ENCODE results near the gene DENND1A.

The DENND1A gene

DNA sequence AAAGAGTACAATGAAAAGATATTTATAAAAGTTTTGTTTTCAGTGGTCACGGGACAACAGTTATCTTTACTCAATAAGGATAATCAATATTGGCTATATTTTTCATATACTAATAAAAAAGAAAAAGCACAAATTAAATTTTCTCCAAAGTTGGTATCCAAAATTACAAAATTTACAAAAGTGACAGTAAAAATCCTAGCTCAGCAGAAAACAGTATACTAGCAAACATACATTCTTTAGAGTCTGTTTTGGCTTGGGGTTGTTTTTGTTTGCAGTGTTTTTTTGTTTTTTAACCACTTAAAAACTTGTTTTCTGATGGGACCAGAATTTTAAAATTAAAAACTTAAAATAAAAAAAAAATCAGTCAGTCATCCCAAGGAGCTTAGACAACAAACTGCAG is 183.2 kb downstream of the DENND1A start:
- intact Hi-C loops (cut with DNase I; ENCODE audit: low total_unique reads), result no loop called here
- TF ChIP-seq, protein P1, sequence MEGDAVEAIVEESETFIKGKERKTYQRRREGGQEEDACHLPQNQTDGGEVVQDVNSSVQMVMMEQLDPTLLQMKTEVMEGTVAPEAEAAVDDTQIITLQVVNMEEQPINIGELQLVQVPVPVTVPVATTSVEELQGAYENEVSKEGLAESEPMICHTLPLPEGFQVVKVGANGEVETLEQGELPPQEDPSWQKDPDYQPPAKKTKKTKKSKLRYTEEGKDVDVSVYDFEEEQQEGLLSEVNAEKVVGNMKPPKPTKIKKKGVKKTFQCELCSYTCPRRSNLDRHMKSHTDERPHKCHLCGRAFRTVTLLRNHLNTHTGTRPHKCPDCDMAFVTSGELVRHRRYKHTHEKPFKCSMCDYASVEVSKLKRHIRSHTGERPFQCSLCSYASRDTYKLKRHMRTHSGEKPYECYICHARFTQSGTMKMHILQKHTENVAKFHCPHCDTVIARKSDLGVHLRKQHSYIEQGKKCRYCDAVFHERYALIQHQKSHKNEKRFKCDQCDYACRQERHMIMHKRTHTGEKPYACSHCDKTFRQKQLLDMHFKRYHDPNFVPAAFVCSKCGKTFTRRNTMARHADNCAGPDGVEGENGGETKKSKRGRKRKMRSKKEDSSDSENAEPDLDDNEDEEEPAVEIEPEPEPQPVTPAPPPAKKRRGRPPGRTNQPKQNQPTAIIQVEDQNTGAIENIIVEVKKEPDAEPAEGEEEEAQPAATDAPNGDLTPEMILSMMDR (IDR thresholded peaks at IDR 0.05), result no peak

DNA sequence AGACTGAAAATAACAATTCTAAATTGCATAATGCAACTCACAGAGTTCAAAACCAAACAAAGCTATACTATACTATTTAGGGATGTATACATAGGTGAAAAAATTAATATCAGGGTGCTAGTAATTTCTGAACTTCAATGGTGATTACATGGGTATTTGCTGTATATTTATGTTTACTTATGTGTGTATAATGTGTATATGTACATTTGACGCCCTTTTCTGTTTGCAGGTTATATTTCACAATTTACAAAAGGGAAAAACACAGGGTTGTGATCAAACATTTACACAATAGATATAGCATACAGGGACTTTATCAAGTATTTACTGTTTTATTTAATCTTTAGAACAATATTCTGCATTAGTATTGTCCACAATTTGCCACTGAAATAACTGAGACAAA is 184.0 kb downstream of the DENND1A start:
- Histone ChIP-seq H3K36me3 (no peaks in the 10 kb centered on the region), H3K27me3 (no peaks in the 10 kb centered on the region), H3K27ac (no peak overlapping the region), H3K4me1 (peaks cover 0 to 42% (median 20%) of the 10 kb centered on the region in 4 donors), H3K9me3 (no peaks in the 10 kb centered on the region), H3K4me3 (no peak overlapping the region)
- intact Hi-C loops (cut with DNase I; ENCODE audit: low total_unique reads), result no loop called here
- no peak for DNase-seq
- TF ChIP-seq, protein P1 (IDR thresholded peaks at IDR 0.05), result no peak

More for the DNA sequence above, 183.2 kb downstream of the DENND1A start:
- Histone ChIP-seq H3K4me3 (no peak overlapping the region), H3K9me3 (no peaks in the 10 kb centered on the region), H3K36me3 (no peaks in the 10 kb centered on the region), H3K4me1 (peaks cover 0 to 36% (median 16%) of the 10 kb centered on the region in 4 donors), H3K27ac (no peak overlapping the region), H3K27me3 (no peaks in the 10 kb centered on the region)
- DNase-seq, result no peak

DNA sequence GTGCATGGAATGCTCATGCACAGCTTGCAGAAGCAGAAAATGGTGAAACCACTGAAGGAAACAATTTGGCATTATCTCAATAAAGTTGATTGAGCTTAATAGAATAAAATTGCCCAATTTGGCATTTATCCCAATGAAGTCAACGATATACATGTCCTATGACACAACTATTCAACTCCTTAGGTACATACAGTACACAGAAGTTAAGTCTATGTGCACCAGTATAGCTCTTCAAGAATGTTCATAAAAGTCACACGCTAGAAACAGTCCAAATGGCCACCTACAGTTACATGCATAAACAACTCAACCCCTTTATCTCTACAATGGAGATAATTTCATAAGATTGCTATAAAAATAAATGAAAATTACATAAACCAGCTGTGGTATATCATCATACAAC is 184.5 kb downstream of the DENND1A start:
- H3K4me1 ChIP-seq, result peaks cover 0 to 40% (median 20%) of the 10 kb centered on the region in 4 donors
- no peak for DNase-seq
- H3K9me3 ChIP-seq, result no peaks in the 10 kb centered on the region
- H3K27ac ChIP-seq, result no peak overlapping the region
- intact Hi-C loops (cut with DNase I; ENCODE audit: low total_unique reads), result no loop called here
- TF ChIP-seq, protein P1 (IDR thresholded peaks at IDR 0.05), result no peak
- no peak overlapping the region for H3K4me3 ChIP-seq
- no peaks in the 10 kb centered on the region for H3K36me3 ChIP-seq
- H3K27me3 ChIP-seq, result no peaks in the 10 kb centered on the region

DNA sequence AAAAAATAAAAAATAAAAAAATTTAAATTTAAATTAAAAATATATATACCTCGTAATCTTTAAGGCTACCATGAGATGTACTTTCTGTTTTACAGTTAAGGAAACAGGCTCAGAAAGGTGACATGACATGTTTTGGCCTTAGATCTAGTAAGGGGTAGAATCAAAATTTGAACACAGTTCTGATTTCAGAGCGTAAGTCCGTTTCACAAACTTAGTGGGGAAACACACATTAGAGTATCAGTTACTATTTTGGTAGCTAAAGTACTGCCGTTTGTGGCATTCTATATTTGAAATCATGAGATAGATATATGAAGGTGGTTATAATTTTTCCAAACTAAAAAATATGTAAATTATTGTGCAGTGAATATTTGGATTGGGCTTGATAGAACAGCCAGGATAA is 186.2 kb downstream of the DENND1A start:
- TF ChIP-seq, protein P1 (IDR thresholded peaks at IDR 0.05), result no peak
- Histone ChIP-seq H3K27ac (no peak overlapping the region), H3K9me3 (no peaks in the 10 kb centered on the region), H3K4me3 (no peak overlapping the region), H3K36me3 (no peaks in the 10 kb centered on the region), H3K4me1 (peaks cover 0 to 28% (median 15%) of the 10 kb centered on the region in 4 donors), H3K27me3 (no peaks in the 10 kb centered on the region)
- DNase-seq, result no peak
- intact Hi-C loops (cut with DNase I; ENCODE audit: low total_unique reads), result no loop called here

DNA sequence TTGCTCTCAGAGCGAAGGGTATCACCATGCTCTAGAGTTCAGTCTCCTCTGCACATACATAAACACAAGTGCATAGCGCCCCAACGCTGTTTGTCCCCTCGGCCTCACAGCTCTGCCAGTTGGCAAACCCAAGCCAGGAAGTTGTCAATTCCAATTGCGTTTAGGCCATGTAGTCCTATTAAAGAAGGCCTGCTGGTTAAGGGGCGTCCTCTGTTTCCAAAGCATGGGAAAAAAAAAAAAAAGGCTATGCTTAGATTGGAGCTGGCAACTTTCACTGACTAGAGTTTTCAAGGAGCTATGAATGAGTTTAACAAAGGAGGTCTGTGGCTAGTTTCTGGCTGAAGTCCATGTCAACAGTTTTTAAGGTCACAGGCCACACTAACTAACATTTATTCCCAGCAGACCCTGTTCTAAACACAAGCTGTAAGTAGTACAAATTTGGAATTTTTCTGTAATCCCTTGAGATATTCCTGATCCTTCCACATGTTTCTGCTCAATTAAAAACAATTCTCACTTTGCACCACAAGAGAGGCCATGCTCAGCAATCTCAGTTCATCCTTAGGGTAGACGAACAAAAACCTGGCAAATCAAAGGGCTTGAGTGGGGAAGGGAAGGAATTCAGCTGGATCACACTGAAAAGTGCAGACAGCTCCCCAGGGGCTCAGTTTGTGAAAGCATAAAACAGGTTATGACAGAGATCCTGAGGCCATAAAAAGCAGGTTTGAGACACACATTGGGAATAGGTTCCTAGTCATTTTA is 187.7 kb downstream of the DENND1A start:
- H3K4me3 ChIP-seq, result no peak overlapping the region
- DNase-seq, result peak; percentile 26 to 65
- intact Hi-C loops (cut with DNase I; ENCODE audit: low total_unique reads), result no loop called here
- TF ChIP-seq, protein P1 (IDR thresholded peaks at IDR 0.05), result no peak
- H3K27ac ChIP-seq, result peak overlapping the region; percentile 15 to 39
- H3K36me3 ChIP-seq, result no peaks in the 10 kb centered on the region
- H3K4me1 ChIP-seq, result peaks cover 0 to 28% (median 15%) of the 10 kb centered on the region in 4 donors
- H3K9me3 ChIP-seq, result no peaks in the 10 kb centered on the region
- no peaks in the 10 kb centered on the region for H3K27me3 ChIP-seq

Data from tibial artery (tissue), 4 donors.